ENCODE data around the gene CRTC1. TPM values are rescaled to one million over a fixed set of nuclear protein-coding genes. Genes with fewer than 3 reads are reported as not detected.
A peak's percentile ranks its signal among the peaks of the same experiment; 100 is the strongest.

CRTC1 gene
- total RNA-seq, 1 donor from 2014 or later: 28.8 TPM

- H3K27ac Mint-ChIP-seq (ENCODE audit: unreplicated experiment): no peak overlapping the region
- no peak overlapping the region for H3K4me3 Mint-ChIP-seq (ENCODE audit: unreplicated experiment)
- no peaks in the 10 kb centered on the region for H3K36me3 Mint-ChIP-seq (ENCODE audit: unreplicated experiment)
- peaks cover 5% of the 10 kb centered on the region for H3K4me1 Mint-ChIP-seq (ENCODE audit: low read depth, unreplicated experiment)
- TF ChIP-seq, protein P1, sequence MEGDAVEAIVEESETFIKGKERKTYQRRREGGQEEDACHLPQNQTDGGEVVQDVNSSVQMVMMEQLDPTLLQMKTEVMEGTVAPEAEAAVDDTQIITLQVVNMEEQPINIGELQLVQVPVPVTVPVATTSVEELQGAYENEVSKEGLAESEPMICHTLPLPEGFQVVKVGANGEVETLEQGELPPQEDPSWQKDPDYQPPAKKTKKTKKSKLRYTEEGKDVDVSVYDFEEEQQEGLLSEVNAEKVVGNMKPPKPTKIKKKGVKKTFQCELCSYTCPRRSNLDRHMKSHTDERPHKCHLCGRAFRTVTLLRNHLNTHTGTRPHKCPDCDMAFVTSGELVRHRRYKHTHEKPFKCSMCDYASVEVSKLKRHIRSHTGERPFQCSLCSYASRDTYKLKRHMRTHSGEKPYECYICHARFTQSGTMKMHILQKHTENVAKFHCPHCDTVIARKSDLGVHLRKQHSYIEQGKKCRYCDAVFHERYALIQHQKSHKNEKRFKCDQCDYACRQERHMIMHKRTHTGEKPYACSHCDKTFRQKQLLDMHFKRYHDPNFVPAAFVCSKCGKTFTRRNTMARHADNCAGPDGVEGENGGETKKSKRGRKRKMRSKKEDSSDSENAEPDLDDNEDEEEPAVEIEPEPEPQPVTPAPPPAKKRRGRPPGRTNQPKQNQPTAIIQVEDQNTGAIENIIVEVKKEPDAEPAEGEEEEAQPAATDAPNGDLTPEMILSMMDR (IDR thresholded peaks at IDR 0.05; ENCODE audit: partially characterized antibody, unreplicated experiment): no peak
- no peak for DNase-seq
- H3K9me3 Mint-ChIP-seq (ENCODE audit: unreplicated experiment): peaks cover 7% of the 10 kb centered on the region
- H3K27me3 Mint-ChIP-seq (ENCODE audit: unreplicated experiment): peaks cover 5% of the 10 kb centered on the region
These were observed 93.3 kb downstream of the CRTC1 start for GRCh38 chr19:18776736-18777135.

GRCh38 chr19:18777301-18778075, 94.0 kb downstream of the CRTC1 start:
- Mint-ChIP-seq H3K36me3 (ENCODE audit: unreplicated experiment) (no peaks in the 10 kb centered on the region), H3K27me3 (ENCODE audit: unreplicated experiment) (peaks cover 8% of the 10 kb centered on the region), H3K27ac (ENCODE audit: unreplicated experiment) (no peak overlapping the region), H3K9me3 (ENCODE audit: unreplicated experiment) (peaks cover 6% of the 10 kb centered on the region), H3K4me1 (ENCODE audit: low read depth, unreplicated experiment) (peaks cover 5% of the 10 kb centered on the region), H3K4me3 (ENCODE audit: unreplicated experiment) (no peak overlapping the region)
- TF ChIP-seq, protein P1 (IDR thresholded peaks at IDR 0.05; ENCODE audit: partially characterized antibody, unreplicated experiment): no peak
- peak; percentile 26 for DNase-seq

DNA sequence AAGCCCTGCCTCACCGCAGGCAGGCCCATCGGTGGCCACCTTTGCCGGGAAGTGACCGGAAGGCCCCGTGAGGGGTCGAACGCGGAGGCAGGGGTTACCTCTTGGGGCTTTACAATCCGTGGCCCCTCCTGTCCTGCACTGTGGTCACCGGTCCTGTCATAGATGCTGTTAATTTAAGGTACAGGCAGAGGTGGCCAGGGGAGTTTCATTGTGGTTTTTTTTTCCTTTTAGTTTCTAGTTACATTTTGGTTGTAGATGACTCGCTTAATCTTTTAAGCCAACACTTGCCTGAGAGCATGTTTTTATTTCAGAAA, 94.6 kb downstream of the CRTC1 start:
- peaks cover 5% of the 10 kb centered on the region for H3K27me3 Mint-ChIP-seq (ENCODE audit: unreplicated experiment)
- no peak for DNase-seq
- TF ChIP-seq, protein P1 (IDR thresholded peaks at IDR 0.05; ENCODE audit: partially characterized antibody, unreplicated experiment): no peak
- H3K36me3 Mint-ChIP-seq (ENCODE audit: unreplicated experiment): no peaks in the 10 kb centered on the region
- H3K4me3 Mint-ChIP-seq (ENCODE audit: unreplicated experiment): no peak overlapping the region
- peaks cover 2% of the 10 kb centered on the region for H3K4me1 Mint-ChIP-seq (ENCODE audit: low read depth, unreplicated experiment)
- no peak overlapping the region for H3K27ac Mint-ChIP-seq (ENCODE audit: unreplicated experiment)
- H3K9me3 Mint-ChIP-seq (ENCODE audit: unreplicated experiment): peaks cover 3% of the 10 kb centered on the region

DNA sequence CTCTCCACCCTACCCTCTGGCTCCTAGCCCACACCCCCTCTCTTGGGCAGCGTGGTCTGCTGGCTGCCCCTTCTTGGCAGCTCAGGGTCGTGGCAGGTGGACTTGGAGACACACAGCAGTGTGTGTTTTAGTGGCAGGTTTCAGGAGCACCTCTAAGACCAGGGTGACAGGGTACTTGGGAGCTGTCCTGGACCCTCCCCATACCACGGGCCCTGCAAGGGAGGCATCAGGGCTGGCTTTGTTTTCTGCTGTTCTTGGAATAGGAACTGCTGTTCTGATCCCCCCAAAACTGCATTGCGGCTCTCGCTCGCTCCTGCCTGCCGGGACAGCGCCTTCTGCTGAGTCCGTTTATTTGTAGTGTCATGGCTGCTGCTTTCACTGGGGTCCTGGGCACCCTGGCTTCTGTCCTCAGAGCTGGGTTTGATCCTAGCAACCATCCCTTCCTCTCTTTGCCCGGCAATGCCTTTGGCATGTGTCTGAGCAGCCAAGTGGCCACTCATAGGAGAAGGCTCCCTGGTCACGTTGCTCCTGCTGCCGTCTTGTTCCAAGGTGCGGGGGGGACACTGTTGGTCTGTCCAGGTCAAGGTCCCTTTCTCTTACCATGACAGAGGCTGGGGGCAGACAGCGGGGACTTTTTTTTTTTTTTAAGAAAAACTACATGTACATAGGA, 95.5 kb downstream of the CRTC1 start:
- Mint-ChIP-seq H3K36me3 (ENCODE audit: unreplicated experiment) (no peaks in the 10 kb centered on the region), H3K27ac (ENCODE audit: unreplicated experiment) (no peak overlapping the region), H3K9me3 (ENCODE audit: unreplicated experiment) (peaks cover 3% of the 10 kb centered on the region), H3K4me3 (ENCODE audit: unreplicated experiment) (no peak overlapping the region), H3K27me3 (ENCODE audit: unreplicated experiment) (peaks cover 4% of the 10 kb centered on the region), H3K4me1 (ENCODE audit: low read depth, unreplicated experiment) (no peaks in the 10 kb centered on the region)
- no peak for DNase-seq
- TF ChIP-seq, protein P1 (IDR thresholded peaks at IDR 0.05; ENCODE audit: partially characterized antibody, unreplicated experiment): no peak

DNA sequence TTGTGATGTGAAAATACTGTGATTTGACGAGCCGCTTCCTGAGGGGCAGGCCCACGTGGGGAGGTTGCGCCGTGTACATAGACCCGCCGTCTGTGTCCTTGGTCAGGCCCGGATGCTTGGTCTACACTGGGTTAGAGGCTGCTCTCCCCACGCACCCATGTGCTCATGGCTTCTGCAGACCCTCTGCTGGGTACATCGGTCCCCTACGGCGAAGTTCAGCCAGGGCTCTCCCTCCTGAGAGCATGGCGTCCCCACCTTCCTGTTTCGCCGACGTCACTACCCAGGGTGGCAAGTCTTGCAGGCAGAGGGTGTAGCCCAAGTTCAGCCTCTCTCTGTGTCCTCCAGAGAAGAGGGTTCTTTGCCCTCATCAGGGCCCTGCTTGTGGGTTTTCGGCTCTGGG, 96.6 kb downstream of the CRTC1 start:
- TF ChIP-seq, protein P1 (IDR thresholded peaks at IDR 0.05; ENCODE audit: partially characterized antibody, unreplicated experiment): no peak
- H3K27me3 Mint-ChIP-seq (ENCODE audit: unreplicated experiment): peaks cover 7% of the 10 kb centered on the region
- DNase-seq: no peak

More for the DNA sequence above, 96.6 kb downstream of the CRTC1 start:
- no peaks in the 10 kb centered on the region for H3K36me3 Mint-ChIP-seq (ENCODE audit: unreplicated experiment)
- H3K9me3 Mint-ChIP-seq (ENCODE audit: unreplicated experiment): peaks cover 3% of the 10 kb centered on the region
- no peak overlapping the region for H3K4me3 Mint-ChIP-seq (ENCODE audit: unreplicated experiment)
- H3K27ac Mint-ChIP-seq (ENCODE audit: unreplicated experiment): no peak overlapping the region
- H3K4me1 Mint-ChIP-seq (ENCODE audit: low read depth, unreplicated experiment): no peaks in the 10 kb centered on the region
